HG02884 (cell line): ENCODE measurements around the gene GASK1A.

Source experiments
- ATAC-seq: cut with Tn5 transposase; IDR thresholded peaks from one replicate; pipeline ENCODE4 v1.9.1; 2021; ENCODE audit warnings: mild to moderate bottlenecking, moderate library complexity; ENCODE audit not compliant: unreplicated experiment

The GASK1A gene

GRCh38 chr3:43105596-43106292 is 126.6 kb downstream of the GASK1A start, which contains the start of gene POMGNT2:
Gene POMGNT2, minus strand, starts transcription at chr3:43106079. Its CDS starts 24,648 bp downstream, at chr3:43081431.
- ATAC-seq, result peak; percentile 92

GRCh38 chr3:43106293-43106628 is 127.2 kb downstream of the GASK1A start:
- ATAC-seq, result no peak
